Naive thymus-derived CD4-positive, alpha-beta T cell (primary cell): ENCODE data around the gene CEP164. TPM values are rescaled to one million over a fixed set of nuclear protein-coding genes. Genes with fewer than 3 reads are reported as not detected.
"Not testable (repeated sequence)": the region's sequence is repeated elsewhere in the genome, so short reads cannot be mapped to it uniquely, and the experiment has no call there.

Experiments used
- ATAC-seq: fragments of 150-1000 bp; cut with Tn5 transposase; 2 replicates; pipeline ENCODE4 v1.10.0; 2021; ENCODE audit warnings: mild to moderate bottlenecking, moderate library complexity
- CTCF ChIA-PET: fragments of 350-600 bp; sonication (Branson Sonifier 250); formaldehyde crosslinking; loops from one replicate; lab custom pipeline; 2021; ENCODE audit warnings: antibody characterized with exemption; lab: Charles Lee
- POLR2A ChIA-PET: fragments of 350-600 bp; sonication (Branson Sonifier 250); formaldehyde crosslinking; loops from one replicate; lab custom pipeline; 2021; ENCODE audit warnings: antibody characterized with exemption, inconsistent platforms; lab: Charles Lee
- DNase-seq, 9 donors: peaks; one replicate each; pipeline versions ENCODE4 v3.0.0 to v3.0.0-alpha.2; 2020 to 2022; ENCODE audit warnings: mixed read lengths in 1 of 9
- H3K27ac ChIP-seq: one replicate; pipeline ENCODE4 v1.7.0; 2013; ENCODE audit warnings: mild to moderate bottlenecking, low read depth, low read length, moderate library complexity
- H3K27me3 ChIP-seq, 2 donors: one replicate each; pipeline ENCODE4 v1.7.0; 2013; ENCODE audit warnings: low read length in 2 of 2, mild to moderate bottlenecking in 2 of 2, moderate library complexity in 2 of 2; ENCODE audit not compliant: control insufficient read depth in 2 of 2, insufficient read depth in 2 of 2
- H3K36me3 ChIP-seq, 3 experiments: 1 replicate in 2 of 3; 2 replicates in 1 of 3; pipeline ENCODE4 v1.7.0; 2013; ENCODE audit warnings: low read length in 3 of 3, mild to moderate bottlenecking in 3 of 3, moderate library complexity in 1 of 3; ENCODE audit not compliant: insufficient read depth in 3 of 3, control insufficient read depth in 2 of 3
- H3K4me1 ChIP-seq, 2 donors: one replicate each; pipeline ENCODE4 v1.7.0; 2013; ENCODE audit warnings: low read length in 2 of 2, mild to moderate bottlenecking in 2 of 2, moderate library complexity in 1 of 2; ENCODE audit not compliant: control insufficient read depth in 2 of 2, insufficient read depth in 2 of 2
- H3K4me3 ChIP-seq: 2 replicates; pipeline ENCODE4 v1.7.0; 2013; ENCODE audit warnings: mild to moderate bottlenecking, low read length
- H3K9me3 ChIP-seq, 3 experiments: 1 replicate in 2 of 3; 2 replicates in 1 of 3; pipeline ENCODE4 v1.7.0; 2013; ENCODE audit warnings: low read length in 3 of 3; ENCODE audit not compliant: control insufficient read depth in 2 of 3
- H3K27ac Mint-ChIP-seq, 9 donors: one replicate each; pipeline ENCODE4 v1.8.0; 2020 to 2022; ENCODE audit warnings: mixed read lengths in 9 of 9, mild to moderate bottlenecking in 8 of 9, moderate library complexity in 5 of 9, inconsistent platforms in 2 of 9
- H3K27me3 Mint-ChIP-seq, 5 donors: one replicate each; pipeline ENCODE4 v1.8.0; 2021 to 2022; ENCODE audit warnings: mixed read lengths in 5 of 5, mild to moderate bottlenecking in 1 of 5
- H3K36me3 Mint-ChIP-seq, 5 donors: one replicate each; pipeline ENCODE4 v1.8.0; 2020 to 2022; ENCODE audit warnings: mixed read lengths in 5 of 5, mild to moderate bottlenecking in 3 of 5, inconsistent platforms in 1 of 5
- H3K4me1 Mint-ChIP-seq, 7 donors: one replicate each; pipeline ENCODE4 v1.8.0; 2020 to 2022; ENCODE audit warnings: mixed read lengths in 7 of 7, mild to moderate bottlenecking in 3 of 7, inconsistent platforms in 1 of 7
- H3K4me3 Mint-ChIP-seq, 10 donors: one replicate each; pipeline ENCODE4 v1.8.0; 2020 to 2022; ENCODE audit warnings: mild to moderate bottlenecking in 10 of 10, mixed read lengths in 10 of 10, moderate library complexity in 6 of 10, inconsistent platforms in 2 of 10
- H3K9me3 Mint-ChIP-seq, 11 donors: one replicate each; pipeline ENCODE4 v1.8.0; 2020 to 2022; ENCODE audit warnings: mixed read lengths in 11 of 11, mild to moderate bottlenecking in 4 of 11, inconsistent platforms in 1 of 11, moderate library complexity in 1 of 11
- intact Hi-C, 2 donors: fragments of 100-400 bp; cut with micrococcal nuclease; formaldehyde crosslinking; loops; one replicate each; pipeline ENCODE4 v1.15.1; 2023
- polyA plus RNA-seq, 2 donors: library from polyadenylated mRNA; unstranded; fragments of 300-500 nt; fragmentation: Illumina TruSeq; gene quantifications; one replicate each; pipeline ENCODE4 v1.2.3, GENCODE V29; 2021
- total RNA-seq, 6 experiments: library from RNA in 5 of 6; stranded (reverse) in 5 of 6; gene quantifications; 1 replicate in 5 of 6; 2 replicates in 1 of 6; pipeline ENCODE4 v1.2.3 and lab custom pipeline; 2021 to 2026

CEP164 gene
- total and polyA plus RNA-seq, 7 experiments from 2014 or later = 16.2 to 47.6 (median 36.7) TPM

DNA sequence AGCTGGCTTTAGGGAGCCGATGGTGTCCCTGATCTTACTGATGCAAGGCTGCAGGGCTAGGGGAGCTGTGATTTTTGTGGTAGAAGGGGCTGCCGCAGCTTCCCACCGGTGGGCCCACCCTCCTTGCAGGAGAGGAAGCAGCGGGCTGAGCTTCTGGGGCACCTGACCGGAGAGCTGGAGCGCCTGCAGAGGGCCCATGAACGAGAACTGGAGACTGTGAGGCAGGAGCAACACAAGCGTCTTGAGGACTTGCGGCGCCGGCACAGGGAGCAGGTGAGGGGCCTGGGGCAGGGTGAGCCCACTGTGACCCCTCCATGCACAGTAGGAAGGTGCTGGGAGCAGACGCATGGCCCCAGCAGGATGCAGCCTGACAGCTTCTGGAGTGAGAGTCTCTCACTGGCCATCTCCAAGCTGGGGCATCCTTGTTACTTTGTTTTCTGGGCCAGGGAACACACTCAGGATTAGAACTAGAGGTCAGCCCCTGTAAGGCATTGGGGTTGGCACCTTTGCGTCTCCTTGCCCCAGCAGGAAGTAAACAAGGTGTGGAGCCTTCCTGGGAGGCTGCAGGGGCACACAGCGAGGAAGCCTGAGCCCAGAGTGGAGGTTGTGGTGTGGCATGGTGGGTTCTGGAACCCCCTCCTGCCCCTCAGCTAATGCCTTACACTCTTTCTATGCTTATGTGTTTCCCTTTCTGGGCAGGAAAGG lies 66.7 kb downstream of the CEP164 start:
- no peaks in the 10 kb centered on the region for H3K4me1 ChIP-seq
- H3K27me3 ChIP-seq = no peaks in the 10 kb centered on the region
- DNase-seq (no peak), ATAC-seq (no peak)
- no peak overlapping the region for H3K27ac Mint-ChIP-seq
- H3K4me3 ChIP-seq = no peak overlapping the region
- H3K27me3 Mint-ChIP-seq = no peaks in the 10 kb centered on the region
- peaks cover 36 to 89% (median 73%) of the 10 kb centered on the region in 5 donors for H3K36me3 Mint-ChIP-seq
- POLR2A ChIA-PET = no interaction called here
- H3K27ac ChIP-seq = no peak overlapping the region
- CTCF ChIA-PET = no interaction called here
- intact Hi-C loops = no loop called here
- H3K4me1 Mint-ChIP-seq = peaks cover 0 to 3% (median 0%) of the 10 kb centered on the region in 7 donors
- H3K36me3 ChIP-seq = peaks cover 15 to 82% (median 19%) of the 10 kb centered on the region in 3 experiments
- no peak overlapping the region for H3K4me3 Mint-ChIP-seq
- H3K9me3 Mint-ChIP-seq = peaks cover 0 to 23% (median 2%) of the 10 kb centered on the region in 11 donors
- peaks cover 0 to 7% (median 0%) of the 10 kb centered on the region in 3 experiments for H3K9me3 ChIP-seq

DNA sequence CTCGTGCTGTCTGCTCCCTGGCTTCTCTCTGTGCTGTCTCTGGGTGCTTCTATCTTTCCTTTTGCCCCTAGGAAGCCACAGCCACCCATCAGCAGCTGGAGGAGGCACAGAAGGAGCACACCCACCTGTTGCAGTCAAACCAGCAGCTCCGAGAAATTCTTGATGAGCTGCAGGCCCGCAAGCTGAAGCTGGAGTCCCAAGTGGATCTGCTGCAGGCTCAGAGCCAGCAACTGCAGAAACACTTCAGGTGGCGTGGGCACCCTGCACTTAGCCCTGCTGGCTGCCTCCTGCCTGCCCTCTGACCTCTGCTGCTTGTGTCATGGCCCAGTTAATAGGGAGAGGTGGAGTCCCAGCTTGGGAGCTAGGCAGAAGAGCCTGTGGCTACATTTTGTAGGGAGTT lies 67.8 kb downstream of the CEP164 start:
- ATAC-seq = no peak
- peaks cover 33 to 93% (median 79%) of the 10 kb centered on the region in 5 donors for H3K36me3 Mint-ChIP-seq
- POLR2A ChIA-PET = no interaction called here

DNA sequence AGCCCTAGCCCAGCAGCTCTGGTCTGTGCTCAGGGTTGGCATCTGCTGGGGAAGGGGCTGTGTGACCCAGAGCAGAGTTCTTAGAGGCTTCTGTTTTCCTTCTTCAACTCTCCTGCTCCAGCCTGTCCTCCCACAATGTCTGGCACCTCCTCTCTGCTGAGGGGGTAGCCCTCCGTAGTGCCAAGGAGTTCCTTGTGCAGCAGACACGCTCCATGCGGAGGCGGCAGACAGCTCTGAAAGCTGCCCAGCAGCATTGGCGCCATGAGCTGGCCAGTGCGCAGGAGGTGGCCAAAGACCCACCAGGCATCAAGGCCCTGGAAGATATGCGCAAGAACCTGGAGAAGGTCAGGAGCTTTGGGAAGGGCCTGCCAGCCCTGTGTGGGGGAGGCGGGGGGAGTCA lies 69.3 kb downstream of the CEP164 start:
- H3K4me1 Mint-ChIP-seq = peaks cover 0 to 7% (median 0%) of the 10 kb centered on the region in 7 donors
- Histone ChIP-seq H3K27ac (no peak overlapping the region), H3K4me1 (no peaks in the 10 kb centered on the region), H3K9me3 (peaks cover 0 to 7% (median 0%) of the 10 kb centered on the region in 3 experiments), H3K4me3 (no peak overlapping the region), H3K27me3 (no peaks in the 10 kb centered on the region), H3K36me3 (peaks cover 15 to 64% (median 18%) of the 10 kb centered on the region in 3 experiments)
- H3K27ac Mint-ChIP-seq = no peak overlapping the region
- intact Hi-C loops = no loop called here
- ChIA-PET POLR2A (no interaction called here), CTCF (interaction anchor here (0.6 kb wide), 1 partner anchor 748 kb away, joined by 3 read pairs; no protein-coding TSS in a partner anchor)
- DNase-seq (no peak), ATAC-seq (no peak)
- peaks cover 26 to 95% (median 77%) of the 10 kb centered on the region in 5 donors for H3K36me3 Mint-ChIP-seq
- peaks cover 0 to 28% (median 2%) of the 10 kb centered on the region in 11 donors for H3K9me3 Mint-ChIP-seq
- H3K27me3 Mint-ChIP-seq = no peaks in the 10 kb centered on the region
- no peak overlapping the region for H3K4me3 Mint-ChIP-seq

More for the DNA sequence above, 67.8 kb downstream of the CEP164 start:
- CTCF ChIA-PET = no interaction called here
- Histone ChIP-seq H3K4me3 (no peak overlapping the region), H3K9me3 (peaks cover 0 to 7% (median 0%) of the 10 kb centered on the region in 3 experiments), H3K36me3 (peaks cover 15 to 79% (median 19%) of the 10 kb centered on the region in 3 experiments), H3K27ac (no peak overlapping the region), H3K4me1 (no peaks in the 10 kb centered on the region), H3K27me3 (no peaks in the 10 kb centered on the region)
- no peak overlapping the region for H3K27ac Mint-ChIP-seq
- intact Hi-C loops = no loop called here
- H3K4me3 Mint-ChIP-seq = no peak overlapping the region
- H3K9me3 Mint-ChIP-seq = peaks cover 0 to 28% (median 2%) of the 10 kb centered on the region in 11 donors
- H3K27me3 Mint-ChIP-seq = no peaks in the 10 kb centered on the region
- no peak for DNase-seq
- peaks cover 0 to 4% (median 0%) of the 10 kb centered on the region in 7 donors for H3K4me1 Mint-ChIP-seq

DNA sequence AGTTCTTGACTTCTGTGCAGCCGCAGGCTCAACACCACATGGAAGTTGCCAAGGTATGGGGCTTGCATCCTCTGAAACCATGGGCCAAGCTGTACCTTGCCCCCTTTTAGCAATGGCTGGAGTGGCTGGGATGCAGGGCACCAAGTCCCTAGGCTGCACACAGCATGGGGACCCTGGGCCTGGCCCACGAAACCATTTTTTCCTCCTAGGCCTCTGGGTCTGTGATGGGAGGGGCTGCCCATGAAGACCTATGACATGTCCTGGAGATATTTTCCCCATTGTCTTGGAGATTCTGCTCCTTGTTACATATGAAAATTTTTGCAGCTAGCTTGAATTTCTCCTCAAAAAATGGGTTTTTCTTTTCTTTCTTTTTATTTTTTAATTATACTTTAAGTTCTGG lies 71.0 kb downstream of the CEP164 start:
- H3K27ac ChIP-seq, POLR2A ChIA-PET, ATAC-seq, DNase-seq, H3K4me1 Mint-ChIP-seq, H3K27ac Mint-ChIP-seq, H3K27me3 Mint-ChIP-seq, H3K27me3 ChIP-seq, H3K4me3 ChIP-seq, intact Hi-C loops, H3K4me3 Mint-ChIP-seq, H3K4me1 ChIP-seq, H3K9me3 ChIP-seq, CTCF ChIA-PET: not testable (repeated sequence)
- peaks cover 8 to 48% (median 11%) of the 10 kb centered on the region in 3 experiments for H3K36me3 ChIP-seq
- Mint-ChIP-seq H3K36me3 (peaks cover 29 to 95% (median 81%) of the 10 kb centered on the region in 5 donors), H3K9me3 (peaks cover 0 to 32% (median 4%) of the 10 kb centered on the region in 11 donors)

DNA sequence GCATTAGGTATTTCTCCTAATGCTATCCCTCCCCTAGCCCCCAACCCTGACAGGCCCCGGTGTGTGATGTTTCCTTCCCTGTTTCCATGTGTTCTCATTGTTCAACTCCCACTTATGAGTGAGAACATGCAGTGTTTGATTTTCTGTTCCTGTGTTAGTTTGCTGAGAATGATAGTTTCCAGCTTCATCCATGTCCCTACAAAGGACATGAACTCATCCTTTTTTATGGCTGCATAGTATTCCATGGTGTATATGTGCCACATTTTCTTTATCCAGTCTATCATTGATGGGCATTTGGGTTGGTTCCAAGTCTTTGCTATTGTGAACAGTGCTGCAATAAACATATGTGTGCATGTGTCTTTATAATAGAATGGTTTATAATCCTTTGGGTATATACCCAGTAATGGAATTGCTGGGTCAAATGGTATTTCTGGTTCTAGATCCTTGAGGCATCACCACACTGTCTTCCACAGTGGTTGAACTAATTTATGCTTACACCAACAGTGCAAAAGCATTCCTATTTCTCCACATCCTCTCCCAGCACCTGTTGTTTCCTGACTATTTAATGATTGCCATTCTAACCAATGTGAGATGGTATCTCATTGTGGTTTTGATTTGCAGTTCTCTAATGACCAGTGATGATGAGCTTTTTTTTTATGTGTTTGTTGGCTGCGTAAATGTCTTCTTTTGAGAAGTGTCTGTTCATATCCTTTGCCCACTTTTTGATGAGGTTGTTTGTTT lies 71.6 kb downstream of the CEP164 start:
- H3K27me3 ChIP-seq, ATAC-seq, DNase-seq, H3K27ac ChIP-seq, H3K4me3 Mint-ChIP-seq, H3K9me3 ChIP-seq, CTCF ChIA-PET, H3K4me1 ChIP-seq, H3K4me1 Mint-ChIP-seq, POLR2A ChIA-PET, intact Hi-C loops, H3K27me3 Mint-ChIP-seq, H3K4me3 ChIP-seq: not testable (repeated sequence)
- Mint-ChIP-seq H3K36me3 (peaks cover 33 to 95% (median 83%) of the 10 kb centered on the region in 5 donors), H3K27ac (peak overlapping the region in 1 of 9 donors; percentile 30), H3K9me3 (peaks cover 0 to 33% (median 8%) of the 10 kb centered on the region in 11 donors)
- H3K36me3 ChIP-seq = peaks cover 8 to 42% (median 11%) of the 10 kb centered on the region in 3 experiments

DNA sequence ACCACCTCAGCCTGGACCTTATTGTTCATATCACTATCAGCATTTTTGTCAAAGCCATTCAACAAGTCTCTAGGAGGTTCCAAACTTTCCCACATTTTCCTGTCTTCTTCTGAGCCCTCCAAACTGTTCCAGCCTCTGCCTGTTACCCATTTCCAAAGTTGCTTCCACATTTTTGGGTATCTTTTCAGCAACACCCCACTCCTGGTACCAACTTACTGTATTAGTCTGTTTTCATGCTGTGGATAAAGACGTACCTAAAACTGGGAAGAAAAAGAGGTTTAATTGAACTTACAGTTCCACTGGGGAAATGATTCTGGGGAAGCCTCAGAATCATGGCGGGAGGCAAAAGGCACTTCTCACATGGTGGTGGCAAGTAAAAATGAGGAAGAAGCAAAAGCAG lies 78.2 kb downstream of the CEP164 start:
- intact Hi-C loops = not testable (repeated sequence)
- H3K9me3 Mint-ChIP-seq = peaks cover 0 to 29% (median 12%) of the 10 kb centered on the region in 11 donors

More for the DNA sequence above, 78.2 kb downstream of the CEP164 start:
- H3K4me1 ChIP-seq, ATAC-seq, POLR2A ChIA-PET, H3K4me1 Mint-ChIP-seq, DNase-seq, H3K4me3 Mint-ChIP-seq, H3K27me3 Mint-ChIP-seq, CTCF ChIA-PET, H3K27ac ChIP-seq, H3K4me3 ChIP-seq, H3K27ac Mint-ChIP-seq, H3K27me3 ChIP-seq: not testable (repeated sequence)
- peaks cover 46 to 87% (median 64%) of the 10 kb centered on the region in 5 donors for H3K36me3 Mint-ChIP-seq
- peaks cover 0 to 14% (median 0%) of the 10 kb centered on the region in 3 experiments for H3K9me3 ChIP-seq
- peaks cover 0 to 41% (median 6%) of the 10 kb centered on the region in 3 experiments for H3K36me3 ChIP-seq
